H1 (cell line): Measurements from ENCODE around the gene DDI1. TPM values are rescaled to one million over a fixed set of nuclear protein-coding genes. Genes with fewer than 3 reads are reported as not detected.

ENCODE experiments used
- CTCF ChIA-PET: fragments of 300-600 bp; sonication (Branson Sonifier 250); formaldehyde crosslinking; loops from one replicate; lab custom pipeline; 2021; ENCODE audit not compliant: partially characterized antibody; lab: Charles Lee
- POLR2A ChIA-PET: fragments of 300-600 bp; sonication (Branson Sonifier 250); formaldehyde crosslinking; loops from one replicate; lab custom pipeline; 2021; ENCODE audit warnings: inconsistent platforms; ENCODE audit not compliant: partially characterized antibody; lab: Charles Lee
- DNase-seq, 2 experiments: peaks; one replicate each; pipeline versions ENCODE4 v3.0.0 to v3.0.0-alpha.2; 2010 to 2022; ENCODE audit warnings: low spot score in 2 of 2, low read depth in 1 of 2, mixed read lengths in 1 of 2
- FAIRE-seq: peaks from 2 replicates; lab custom pipeline; 2011; peaks lifted over from hg19 to GRCh38; lab: Jason Lieb, UNC
- H2AFZ ChIP-seq: 2 replicates; pipeline ENCODE4 v1.8.1; 2012; ENCODE audit warnings: low read length, inconsistent platforms
- H2AK5ac ChIP-seq: 2 replicates; pipeline ENCODE4 v1.6.1; 2013; ENCODE audit warnings: low read depth, low read length
- H2BK120ac ChIP-seq: replicated peaks from 2 replicates; pipeline ENCODE3; 2013; ENCODE audit warnings: low read depth, low read length, inconsistent platforms
- H2BK12ac ChIP-seq: 2 replicates; pipeline ENCODE4 v1.6.1; 2013; ENCODE audit warnings: low read depth, low read length
- H2BK15ac ChIP-seq: 2 replicates; pipeline ENCODE4 v1.6.1; 2013; ENCODE audit warnings: low read length
- H2BK20ac ChIP-seq: 2 replicates; pipeline ENCODE4 v1.6.1; 2013; ENCODE audit warnings: low read length
- H2BK5ac ChIP-seq: 2 replicates; pipeline ENCODE4 v1.6.1; 2013; ENCODE audit warnings: low read depth, low read length
- H3K14ac ChIP-seq: 2 replicates; pipeline ENCODE4 v1.6.1; 2013; ENCODE audit warnings: inconsistent platforms; ENCODE audit not compliant: insufficient read length
- H3K18ac ChIP-seq: 2 replicates; pipeline ENCODE4 v1.6.1; 2013; ENCODE audit warnings: low read length; ENCODE audit errors: extremely low read depth
- H3K23ac ChIP-seq: 2 replicates; pipeline ENCODE4 v1.6.1; 2013; ENCODE audit warnings: inconsistent platforms; ENCODE audit not compliant: insufficient read length
- H3K23me2 ChIP-seq: 2 replicates; pipeline ENCODE4 v1.6.1; 2013; ENCODE audit warnings: low read depth, low read length
- H3K27ac ChIP-seq: 2 replicates; pipeline ENCODE4 v1.6.1; 2011; ENCODE audit warnings: low read depth, low read length, inconsistent platforms
- H3K27me3 ChIP-seq, 4 experiments: replicated peaks in 1 of 4; 1 replicate in 1 of 4; 2 replicates in 3 of 4; pipeline versions ENCODE4 v1.6.1 to v1.8.1; 2011 to 2013; ENCODE audit warnings: low read length in 3 of 4, mild to moderate bottlenecking in 3 of 4, inconsistent platforms in 2 of 4, mixed read lengths in 2 of 4, moderate library complexity in 1 of 4; ENCODE audit not compliant: control insufficient read depth in 3 of 4, insufficient read depth in 3 of 4; ENCODE audit errors: extremely low read depth in 1 of 4
- H3K36me3 ChIP-seq, 4 experiments: 2 replicates each; pipeline versions ENCODE4 v1.6.1 to v1.8.1; 2011 to 2013; ENCODE audit warnings: mild to moderate bottlenecking in 4 of 4, low read length in 3 of 4, moderate library complexity in 2 of 4, control low read depth in 1 of 4, inconsistent platforms in 1 of 4; ENCODE audit not compliant: insufficient read depth in 4 of 4, control insufficient read depth in 2 of 4
- H3K4ac ChIP-seq: replicated peaks from 2 replicates; pipeline ENCODE3; 2013; ENCODE audit warnings: low read length, low read depth, mixed read lengths, inconsistent platforms; ENCODE audit not compliant: insufficient read length
- H3K4me1 ChIP-seq, 4 experiments: replicated peaks in 1 of 4; 1 replicate in 1 of 4; 2 replicates in 3 of 4; pipeline versions ENCODE4 v1.6.1 to v1.8.1; 2011 to 2013; ENCODE audit warnings: low read length in 3 of 4, inconsistent platforms in 2 of 4, mixed read lengths in 1 of 4; ENCODE audit not compliant: insufficient read depth in 4 of 4, control insufficient read depth in 3 of 4
- H3K4me2 ChIP-seq, 2 experiments: 2 replicates each; pipeline versions ENCODE4 v1.6.1 to v1.8.1; 2011 to 2013; ENCODE audit warnings: low read depth in 2 of 2, low read length in 2 of 2, control low read depth in 1 of 2, inconsistent platforms in 1 of 2, mild to moderate bottlenecking in 1 of 2; ENCODE audit not compliant: insufficient read depth in 1 of 2
- H3K4me3 ChIP-seq, 4 experiments: fragments of 200-600, 300-600 bp in 1 of 4; sonication (generic), shearing (Covaris generic), sonication (Bioruptor Twin) in 1 of 4; 2 replicates each; pipeline versions ENCODE4 v1.5.1 to v1.8.1; 2011 to 2016; ENCODE audit warnings: low read length in 4 of 4, low read depth in 3 of 4, control low read depth in 2 of 4, inconsistent platforms in 2 of 4, mild to moderate bottlenecking in 2 of 4, mixed read lengths in 1 of 4, moderate library complexity in 1 of 4; ENCODE audit not compliant: insufficient read depth in 2 of 4; ENCODE audit errors: extremely low read depth in 1 of 4
- H3K56ac ChIP-seq: replicated peaks from 2 replicates; pipeline ENCODE3; 2013; ENCODE audit warnings: low read depth, mild to moderate bottlenecking, mixed read lengths, low read length, inconsistent platforms; ENCODE audit not compliant: insufficient read length
- H3K79me1 ChIP-seq: 2 replicates; pipeline ENCODE4 v1.6.1; 2013; ENCODE audit warnings: low read depth, low read length, control low read depth
- H3K79me2 ChIP-seq, 2 experiments: 2 replicates each; pipeline versions ENCODE4 v1.6.1 to v1.8.1; 2012 to 2013; ENCODE audit warnings: low read length in 2 of 2, mild to moderate bottlenecking in 2 of 2, inconsistent platforms in 1 of 2; ENCODE audit not compliant: insufficient read depth in 2 of 2, control insufficient read depth in 1 of 2
- H3K9ac ChIP-seq, 4 experiments: replicated peaks in 1 of 4; 1 replicate in 1 of 4; 2 replicates in 3 of 4; pipeline versions ENCODE4 v1.6.1 to v1.8.1; 2011 to 2013; ENCODE audit warnings: low read depth in 3 of 4, low read length in 3 of 4, control low read depth in 2 of 4, mild to moderate bottlenecking in 2 of 4, moderate library complexity in 2 of 4, inconsistent platforms in 1 of 4; ENCODE audit errors: extremely low read depth in 1 of 4
- H3K9me3 ChIP-seq, 2 experiments: 2 replicates each; pipeline versions ENCODE4 v1.6.1 to v1.8.1; 2012 to 2013; ENCODE audit warnings: mild to moderate bottlenecking in 2 of 2, moderate library complexity in 2 of 2, control low read depth in 1 of 2, inconsistent platforms in 1 of 2, low read depth in 1 of 2, low read length in 1 of 2, mixed read lengths in 1 of 2; ENCODE audit not compliant: insufficient read depth in 2 of 2
- H4K20me1 ChIP-seq, 2 experiments: replicated peaks in 1 of 2; 2 replicates each; pipeline versions ENCODE3 to v1.8.1; 2011 to 2013; ENCODE audit warnings: inconsistent platforms in 2 of 2, low read length in 2 of 2, mild to moderate bottlenecking in 1 of 2; ENCODE audit not compliant: insufficient read depth in 2 of 2, control insufficient read depth in 1 of 2
- H4K5ac ChIP-seq: 2 replicates; pipeline ENCODE4 v1.6.1; 2013; ENCODE audit warnings: low read length, low read depth, mixed read lengths, inconsistent platforms; ENCODE audit not compliant: insufficient read length
- H4K8ac ChIP-seq: 2 replicates; pipeline ENCODE4 v1.8.0; 2013; ENCODE audit warnings: mild to moderate bottlenecking, moderate library complexity, low read length, inconsistent platforms; ENCODE audit not compliant: insufficient read depth; ENCODE audit errors: extremely low read depth
- H4K91ac ChIP-seq: replicated peaks from 2 replicates; pipeline ENCODE3; 2013; ENCODE audit warnings: low read length, mixed read lengths, inconsistent platforms; ENCODE audit not compliant: insufficient read length
- ATF3 ChIP-seq: IDR thresholded peaks from 2 replicates; pipeline ENCODE4 v1.6.1; 2011; ENCODE audit warnings: low read depth, mild to moderate bottlenecking, low read length; ENCODE audit not compliant: insufficient read depth
- CHD2 ChIP-seq: IDR thresholded peaks from 2 replicates; pipeline ENCODE4 v1.6.1; 2012; ENCODE audit warnings: low read length, improper control_type of control experiment
- HDAC6 ChIP-seq: IDR thresholded peaks from one replicate; pipeline ENCODE4 v1.7.1; 2012; ENCODE audit warnings: low read depth, mild to moderate bottlenecking, inconsistent platforms, low read length, moderate library complexity
- PHF8 ChIP-seq: fragments of 200-600 bp; sonication (generic); conservative IDR thresholded peaks from 2 replicates; pipeline ENCODE4 v1.7.1; 2012; ENCODE audit warnings: low read depth, mild to moderate bottlenecking, inconsistent platforms, low read length, moderate library complexity
- POLR2A ChIP-seq, 2 experiments: IDR thresholded peaks; 1 replicate in 1 of 2; 2 replicates in 1 of 2; pipeline ENCODE4 v1.6.1; 2011; ENCODE audit warnings: low read depth in 2 of 2, low read length in 2 of 2, mild to moderate bottlenecking in 2 of 2; ENCODE audit errors: control extremely low read depth in 1 of 2
- POU5F1 ChIP-seq: IDR thresholded peaks from 2 replicates; pipeline ENCODE4 v1.6.1; 2011; ENCODE audit warnings: low read depth, mild to moderate bottlenecking, low read length, moderate library complexity
- RXRA ChIP-seq: IDR thresholded peaks from 2 replicates; pipeline ENCODE4 v1.6.1; 2011; ENCODE audit warnings: low read depth, mild to moderate bottlenecking, low read length, moderate library complexity; ENCODE audit not compliant: insufficient read depth
- TAF7 ChIP-seq: optimal IDR thresholded peaks from 2 replicates; pipeline ENCODE3; 2011; ENCODE audit warnings: low read depth, mild to moderate bottlenecking, inconsistent platforms, low read length, moderate library complexity, borderline replicate concordance
- YY1 ChIP-seq: IDR thresholded peaks from 2 replicates; pipeline ENCODE4 v1.6.1; 2011; ENCODE audit warnings: low read depth, mild to moderate bottlenecking, low read length
- ZNF274 ChIP-seq: IDR thresholded peaks from 2 replicates; pipeline ENCODE4 v1.7.0; 2012; ENCODE audit warnings: low read length, borderline replicate concordance; ENCODE audit errors: extremely low read depth
- WGBS, 2 experiments: shearing (Covaris generic) in 1 of 2; methylation state at CpG; one replicate each; pipeline versions ENCODE4 v1.1.6 to v1.1.7; 2013 to 2015; ENCODE audit warnings: low lambda C conversion rate in 2 of 2, mixed read lengths in 2 of 2, inconsistent platforms in 1 of 2, low coverage in 1 of 2, missing lambda C conversion rate in 1 of 2; ENCODE audit not compliant: insufficient replicate concordance in 2 of 2, insufficient coverage in 1 of 2, insufficient read length in 1 of 2; ENCODE audit errors: extremely low coverage in 1 of 2, missing lambda C conversion rate in 1 of 2; 5-methylcytosine and 5-hydroxymethylcytosine counted together
- polyA plus RNA-seq, 7 experiments: library from polyadenylated mRNA; depleted of rRNA in 3 of 7; stranded (reverse) in 5 of 7; unstranded in 2 of 7; fragments of >200 nt in 5 of 7; fragments of 200-250 nt in 2 of 7; gene quantifications; 1 replicate in 5 of 7; 2 replicates in 1 of 7; 4 replicates in 1 of 7; pipeline versions ENCODE4 v1.2.1 to v1.2.3, GENCODE V29; 2011 to 2013; ENCODE audit warnings: missing spikeins in 2 of 7, mixed read lengths in 2 of 7
- total RNA-seq: library from RNA; stranded (reverse); fragmentation: NEBNext Ultra II Directional; extraction: Animal tissue kit (Norgen Biotek cat#: 25700); gene quantifications from 2 replicates; pipeline ENCODE4 v1.2.1, GENCODE V29; 2021

Gene DDI1
- total and polyA plus RNA-seq, 2 of the 8 experiments (the other 6 are each of a cell fraction or from before 2014, with no cell fraction given) = not detected

GRCh38 chr11:104028476-104029263 lies 7.8 kb upstream of the DDI1 start:
- Histone ChIP-seq H3K4me1 (no peaks in the 10 kb centered on the region), H3K79me1 (no peaks in the 10 kb centered on the region), H3K56ac (no peak overlapping the region), H2BK120ac (no peak overlapping the region), H2BK20ac (no peak overlapping the region), H3K23ac (no peak overlapping the region), H4K8ac (no peak overlapping the region), H3K4me3 (no peak overlapping the region), H2BK12ac (no peak overlapping the region), H2BK15ac (no peak overlapping the region), H3K18ac (no peak overlapping the region), H3K27me3 (no peaks in the 10 kb centered on the region), H3K4ac (no peak overlapping the region), H3K4me2 (no peak overlapping the region), H3K27ac (no peak overlapping the region), H3K23me2 (no peaks in the 10 kb centered on the region), H4K91ac (no peak overlapping the region), H3K9me3 (no peaks in the 10 kb centered on the region), H3K14ac (no peak overlapping the region), H4K5ac (no peak overlapping the region), H3K36me3 (no peaks in the 10 kb centered on the region), H3K79me2 (no peaks in the 10 kb centered on the region), H4K20me1 (no peaks in the 10 kb centered on the region), H2AFZ (no peak overlapping the region), H2AK5ac (no peak overlapping the region), H2BK5ac (no peak overlapping the region), H3K9ac (no peak overlapping the region)
- 79% methylated on average over 3 of the region's 3 CpGs; no CpG with 5 or more reads in 1 of the 2 experiments for WGBS, 2 experiments
- ChIA-PET POLR2A (no interaction called here), CTCF (interaction anchor here (0.6 kb wide), 1 partner anchor 62 kb away, joined by 4 read pairs; no protein-coding TSS in a partner anchor)
- FAIRE-seq (no peak), DNase-seq (no peak)
- no peak for TF ChIP-seq CHD2
- no peak for TF ChIP-seq POU5F1
- TF ChIP-seq ZNF274 = no peak
- no peak for TF ChIP-seq ATF3
- no peak for TF ChIP-seq RXRA
- no peak for TF ChIP-seq TAF7
- TF ChIP-seq POLR2A (IDR thresholded peaks at IDR 0.05; ENCODE audit: control extremely low read depth in 1 of 2, low read depth in 2 of 2, low read length in 2 of 2) = no peak
- no peak for TF ChIP-seq YY1
- no peak for TF ChIP-seq HDAC6
- no peak for TF ChIP-seq PHF8
